ENCODE data around the gene DNM3. TPM values are rescaled to one million over a fixed set of nuclear protein-coding genes. Genes with fewer than 3 reads are reported as not detected.

Gene DNM3
- polyA plus RNA-seq, 1 of the 3 experiments (the other 2 are of a cell fraction) = 0.43 TPM

- Histone ChIP-seq H3K27me3 (ENCODE audit: insufficient read depth) (no peaks in the 10 kb centered on the region), H3K36me3 (replicated peaks in 1 of 2; ENCODE audit: control insufficient read depth in 1 of 2, insufficient read depth in 2 of 2, low read length in 1 of 2) (no peaks in the 10 kb centered on the region), H3K4me1 (ENCODE audit: control insufficient read depth in 1 of 2, insufficient read depth in 2 of 2, low read depth in 1 of 2, low read length in 1 of 2) (peaks cover 0 to 2% of the 10 kb centered on the region in 2 experiments; a peak in 2 of 4 replicates), H3K79me2 (ENCODE audit: insufficient read depth) (no peaks in the 10 kb centered on the region), H3K4me2 (no peak overlapping the region), H3F3A (replicated peaks; ENCODE audit: insufficient read depth) (no peaks in the 10 kb centered on the region), H3K27ac (ENCODE audit: low read depth in 2 of 2, low read length in 1 of 2) (no peak overlapping the region), H3K9ac (no peak overlapping the region), H3K4me3 (ENCODE audit: low read depth in 2 of 2, low read length in 1 of 2) (no peak overlapping the region), H3K9me2 (no peaks in the 10 kb centered on the region; the same call in none of the 2 replicates), H3K9me3 (0 out of 2 replicates have a peak, but pooled peaks cover 7% of the 10 kb centered on the region), H2AFZ (ENCODE audit: low read depth) (no peak overlapping the region; the same call in 1 of the 2 replicates), H4K20me1 (ENCODE audit: insufficient read depth) (no peaks in the 10 kb centered on the region)
- TF ChIP-seq, protein P1, sequence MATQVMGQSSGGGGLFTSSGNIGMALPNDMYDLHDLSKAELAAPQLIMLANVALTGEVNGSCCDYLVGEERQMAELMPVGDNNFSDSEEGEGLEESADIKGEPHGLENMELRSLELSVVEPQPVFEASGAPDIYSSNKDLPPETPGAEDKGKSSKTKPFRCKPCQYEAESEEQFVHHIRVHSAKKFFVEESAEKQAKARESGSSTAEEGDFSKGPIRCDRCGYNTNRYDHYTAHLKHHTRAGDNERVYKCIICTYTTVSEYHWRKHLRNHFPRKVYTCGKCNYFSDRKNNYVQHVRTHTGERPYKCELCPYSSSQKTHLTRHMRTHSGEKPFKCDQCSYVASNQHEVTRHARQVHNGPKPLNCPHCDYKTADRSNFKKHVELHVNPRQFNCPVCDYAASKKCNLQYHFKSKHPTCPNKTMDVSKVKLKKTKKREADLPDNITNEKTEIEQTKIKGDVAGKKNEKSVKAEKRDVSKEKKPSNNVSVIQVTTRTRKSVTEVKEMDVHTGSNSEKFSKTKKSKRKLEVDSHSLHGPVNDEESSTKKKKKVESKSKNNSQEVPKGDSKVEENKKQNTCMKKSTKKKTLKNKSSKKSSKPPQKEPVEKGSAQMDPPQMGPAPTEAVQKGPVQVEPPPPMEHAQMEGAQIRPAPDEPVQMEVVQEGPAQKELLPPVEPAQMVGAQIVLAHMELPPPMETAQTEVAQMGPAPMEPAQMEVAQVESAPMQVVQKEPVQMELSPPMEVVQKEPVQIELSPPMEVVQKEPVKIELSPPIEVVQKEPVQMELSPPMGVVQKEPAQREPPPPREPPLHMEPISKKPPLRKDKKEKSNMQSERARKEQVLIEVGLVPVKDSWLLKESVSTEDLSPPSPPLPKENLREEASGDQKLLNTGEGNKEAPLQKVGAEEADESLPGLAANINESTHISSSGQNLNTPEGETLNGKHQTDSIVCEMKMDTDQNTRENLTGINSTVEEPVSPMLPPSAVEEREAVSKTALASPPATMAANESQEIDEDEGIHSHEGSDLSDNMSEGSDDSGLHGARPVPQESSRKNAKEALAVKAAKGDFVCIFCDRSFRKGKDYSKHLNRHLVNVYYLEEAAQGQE (IDR thresholded peaks at IDR 0.05; ENCODE audit: low read depth, low read length) = no peak
- TF ChIP-seq EP300 (IDR thresholded peaks at IDR 0.05; ENCODE audit: borderline replicate concordance in 1 of 2, low read depth in 1 of 2, low read length in 1 of 2) (no peak), EZH2phosphoT487 (IDR thresholded peaks at IDR 0.05; ENCODE audit: borderline replicate concordance, low read depth) (no peak), IRF3 (IDR thresholded peaks at IDR 0.05; ENCODE audit: low read depth, low read length) (no peak), RAD21 (IDR thresholded peaks at IDR 0.05; ENCODE audit: low read length) (no peak), POLR2AphosphoS5 (IDR thresholded peaks at IDR 0.05; ENCODE audit: low read depth, low read length) (no peak), FOXM1 (IDR thresholded peaks at IDR 0.05; ENCODE audit: low read depth) (no peak)
- ChIA-PET POLR2A (no interaction called here), CTCF (no interaction called here)
- no peak for DNase-seq
- 23% methylated on average over 1 of the region's 1 CpG for WGBS (ENCODE audit: low lambda C conversion rate)
These were observed 43.2 kb downstream of the DNM3 start for GRCh38 chr1:171884475-171884874.

- Histone ChIP-seq H3K9me2 (no peaks in the 10 kb centered on the region; the same call in none of the 2 replicates), H2AFZ (ENCODE audit: low read depth) (no peak overlapping the region), H3K79me2 (ENCODE audit: insufficient read depth) (no peaks in the 10 kb centered on the region), H3F3A (replicated peaks; ENCODE audit: insufficient read depth) (no peaks in the 10 kb centered on the region), H3K4me1 (ENCODE audit: control insufficient read depth in 1 of 2, insufficient read depth in 2 of 2, low read depth in 1 of 2, low read length in 1 of 2) (peaks cover 0 to 2% of the 10 kb centered on the region in 2 experiments; a peak in 2 of 4 replicates), H3K36me3 (replicated peaks in 1 of 2; ENCODE audit: control insufficient read depth in 1 of 2, insufficient read depth in 2 of 2, low read length in 1 of 2) (no peaks in the 10 kb centered on the region), H3K27ac (ENCODE audit: low read depth in 2 of 2, low read length in 1 of 2) (no peak overlapping the region), H3K27me3 (ENCODE audit: insufficient read depth) (0 out of 2 replicates have a peak, but pooled peaks cover 4% of the 10 kb centered on the region), H3K9ac (no peak overlapping the region), H4K20me1 (ENCODE audit: insufficient read depth) (no peaks in the 10 kb centered on the region), H3K4me2 (no peak overlapping the region), H3K9me3 (0 out of 2 replicates have a peak, but pooled peaks cover 7% of the 10 kb centered on the region), H3K4me3 (ENCODE audit: low read depth in 2 of 2, low read length in 1 of 2) (no peak overlapping the region)
- ChIA-PET POLR2A (no interaction called here), CTCF (no interaction called here)
- DNase-seq = no peak
- 18% methylated on average over 1 of the region's 1 CpG for WGBS (ENCODE audit: low lambda C conversion rate)
- TF ChIP-seq CHD2 (IDR thresholded peaks at IDR 0.05; ENCODE audit: low read length, partially characterized antibody) = no peak
- no peak for TF ChIP-seq EP300 (IDR thresholded peaks at IDR 0.05; ENCODE audit: borderline replicate concordance in 1 of 2, low read depth in 1 of 2, low read length in 1 of 2)
- TF ChIP-seq RXRA (IDR thresholded peaks at IDR 0.05; ENCODE audit: borderline replicate concordance, low read depth) = no peak
- TF ChIP-seq MEF2A (IDR thresholded peaks at IDR 0.05; ENCODE audit: borderline replicate concordance, low read depth) = no peak
- no peak for TF ChIP-seq NRF1 (IDR thresholded peaks at IDR 0.05; ENCODE audit: low read depth, low read length)
- TF ChIP-seq PBX3 (IDR thresholded peaks at IDR 0.05) = no peak
These were observed 48.8 kb downstream of the DNM3 start for GRCh38 chr1:171890131-171890530.
